ENCODE data around the gene PDSS2.

DNA sequence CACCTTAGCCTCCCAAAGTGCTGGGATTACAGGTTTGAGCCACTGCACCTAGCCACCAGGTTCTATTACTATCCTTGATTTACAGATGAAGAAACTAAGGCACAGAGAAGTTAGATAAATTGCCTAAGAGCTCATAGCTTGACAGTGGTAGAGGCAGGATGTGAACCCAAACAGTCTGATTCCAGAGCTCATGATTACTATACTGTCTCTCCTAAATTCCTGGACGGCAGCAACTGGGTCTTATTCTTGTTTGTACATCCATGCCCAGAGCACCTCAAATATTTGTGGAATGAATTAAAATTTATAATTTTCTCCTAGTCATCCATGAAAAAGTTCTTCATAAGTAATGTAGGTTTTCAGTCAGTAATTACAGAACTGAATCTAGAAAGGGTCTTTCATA is 15.1 kb downstream of the PDSS2 start:
- TF ChIP-seq POLR2A (IDR thresholded peaks at IDR 0.05) = no peak
- TF ChIP-seq, protein P1, sequence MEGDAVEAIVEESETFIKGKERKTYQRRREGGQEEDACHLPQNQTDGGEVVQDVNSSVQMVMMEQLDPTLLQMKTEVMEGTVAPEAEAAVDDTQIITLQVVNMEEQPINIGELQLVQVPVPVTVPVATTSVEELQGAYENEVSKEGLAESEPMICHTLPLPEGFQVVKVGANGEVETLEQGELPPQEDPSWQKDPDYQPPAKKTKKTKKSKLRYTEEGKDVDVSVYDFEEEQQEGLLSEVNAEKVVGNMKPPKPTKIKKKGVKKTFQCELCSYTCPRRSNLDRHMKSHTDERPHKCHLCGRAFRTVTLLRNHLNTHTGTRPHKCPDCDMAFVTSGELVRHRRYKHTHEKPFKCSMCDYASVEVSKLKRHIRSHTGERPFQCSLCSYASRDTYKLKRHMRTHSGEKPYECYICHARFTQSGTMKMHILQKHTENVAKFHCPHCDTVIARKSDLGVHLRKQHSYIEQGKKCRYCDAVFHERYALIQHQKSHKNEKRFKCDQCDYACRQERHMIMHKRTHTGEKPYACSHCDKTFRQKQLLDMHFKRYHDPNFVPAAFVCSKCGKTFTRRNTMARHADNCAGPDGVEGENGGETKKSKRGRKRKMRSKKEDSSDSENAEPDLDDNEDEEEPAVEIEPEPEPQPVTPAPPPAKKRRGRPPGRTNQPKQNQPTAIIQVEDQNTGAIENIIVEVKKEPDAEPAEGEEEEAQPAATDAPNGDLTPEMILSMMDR (IDR thresholded peaks at IDR 0.05) = no peak
- no peak for TF ChIP-seq POLR2AphosphoS5 (IDR thresholded peaks at IDR 0.05; ENCODE audit: insufficient read depth in 1 of 2, low read depth in 1 of 2)
